Omental fat pad (tissue), 4 donors: ENCODE results near the gene MOK. TPM values are rescaled to one million over a fixed set of nuclear protein-coding genes. Genes with fewer than 3 reads are reported as not detected.
"Not testable (repeated sequence)": the region's sequence is repeated elsewhere in the genome, so short reads cannot be mapped to it uniquely, and the experiment has no call there.

Source experiments
- ATAC-seq: fragments of 150-250 bp; one replicate; pipeline ENCODE4 v1.9.1; 2016; ENCODE audit warnings: mild to moderate bottlenecking, moderate library complexity; ENCODE audit not compliant: low FRiP score
- DNase-seq: peaks from one replicate; pipeline ENCODE4 v3.0.0-alpha.2; 2019; ENCODE audit warnings: low spot score
- total RNA-seq, 4 donors: library from RNA; depleted of rRNA; stranded (reverse); fragments of >200 nt; gene quantifications; one replicate each; pipeline ENCODE4 v1.1.0, GENCODE V29; 2016
- TF ChIP-seq, protein P1 (sequence below), 3 donors: fragments of 450-650 bp; IDR thresholded peaks; one replicate each; pipeline ENCODE4 v1.5.1; 2016 to 2017; ENCODE audit warnings: antibody characterized with exemption in 3 of 3, mild to moderate bottlenecking in 3 of 3, moderate library complexity in 2 of 3

The MOK gene
- total RNA-seq, 4 donors from 2014 or later = 11.6 to 21.9 (median 12.6) TPM

DNA sequence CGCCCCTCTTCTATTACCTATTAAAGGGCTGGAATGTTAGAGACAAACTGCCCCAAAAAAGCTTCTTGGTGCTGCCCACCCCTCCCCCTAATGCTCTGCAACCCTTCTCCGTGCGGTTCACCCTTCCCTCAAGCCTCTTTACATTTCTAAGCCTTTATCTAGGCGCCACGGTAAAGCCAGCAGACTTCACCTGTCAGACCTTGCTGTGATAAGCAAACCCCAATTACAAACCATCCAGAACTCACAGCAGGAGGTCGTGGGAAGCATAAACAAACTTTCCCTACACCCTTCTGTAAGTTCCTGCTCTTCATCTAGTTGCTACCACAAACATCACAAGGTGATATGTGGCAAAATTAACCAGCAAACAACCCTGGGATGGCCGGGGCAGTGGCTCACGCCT is 56.8 kb downstream of the MOK start:
- DNase-seq (no peak), ATAC-seq (no peak)
- TF ChIP-seq, protein P1, sequence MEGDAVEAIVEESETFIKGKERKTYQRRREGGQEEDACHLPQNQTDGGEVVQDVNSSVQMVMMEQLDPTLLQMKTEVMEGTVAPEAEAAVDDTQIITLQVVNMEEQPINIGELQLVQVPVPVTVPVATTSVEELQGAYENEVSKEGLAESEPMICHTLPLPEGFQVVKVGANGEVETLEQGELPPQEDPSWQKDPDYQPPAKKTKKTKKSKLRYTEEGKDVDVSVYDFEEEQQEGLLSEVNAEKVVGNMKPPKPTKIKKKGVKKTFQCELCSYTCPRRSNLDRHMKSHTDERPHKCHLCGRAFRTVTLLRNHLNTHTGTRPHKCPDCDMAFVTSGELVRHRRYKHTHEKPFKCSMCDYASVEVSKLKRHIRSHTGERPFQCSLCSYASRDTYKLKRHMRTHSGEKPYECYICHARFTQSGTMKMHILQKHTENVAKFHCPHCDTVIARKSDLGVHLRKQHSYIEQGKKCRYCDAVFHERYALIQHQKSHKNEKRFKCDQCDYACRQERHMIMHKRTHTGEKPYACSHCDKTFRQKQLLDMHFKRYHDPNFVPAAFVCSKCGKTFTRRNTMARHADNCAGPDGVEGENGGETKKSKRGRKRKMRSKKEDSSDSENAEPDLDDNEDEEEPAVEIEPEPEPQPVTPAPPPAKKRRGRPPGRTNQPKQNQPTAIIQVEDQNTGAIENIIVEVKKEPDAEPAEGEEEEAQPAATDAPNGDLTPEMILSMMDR (IDR thresholded peaks at IDR 0.05) = no peak

DNA sequence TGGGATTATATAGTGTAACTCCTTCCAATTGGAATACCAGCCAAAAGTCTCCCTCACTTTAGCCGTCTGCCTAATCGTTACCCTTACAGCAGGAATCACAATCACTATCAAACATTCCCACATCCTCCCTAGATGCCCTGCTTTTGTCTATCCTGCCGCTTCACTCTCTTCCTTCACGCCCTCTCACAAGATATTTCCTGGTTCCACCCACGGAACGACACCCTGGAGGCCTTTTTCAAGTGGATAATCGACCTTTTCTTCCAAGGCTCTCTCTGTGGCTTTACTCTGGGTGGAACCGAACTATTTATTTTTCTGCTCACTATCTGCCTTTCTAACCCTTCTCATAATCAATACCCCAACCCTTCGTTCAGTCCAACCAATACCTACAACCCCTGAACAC is 58.9 kb downstream of the MOK start:
- no peak for DNase-seq
- TF ChIP-seq, protein P1 (IDR thresholded peaks at IDR 0.05) = no peak
- no peak for ATAC-seq

DNA sequence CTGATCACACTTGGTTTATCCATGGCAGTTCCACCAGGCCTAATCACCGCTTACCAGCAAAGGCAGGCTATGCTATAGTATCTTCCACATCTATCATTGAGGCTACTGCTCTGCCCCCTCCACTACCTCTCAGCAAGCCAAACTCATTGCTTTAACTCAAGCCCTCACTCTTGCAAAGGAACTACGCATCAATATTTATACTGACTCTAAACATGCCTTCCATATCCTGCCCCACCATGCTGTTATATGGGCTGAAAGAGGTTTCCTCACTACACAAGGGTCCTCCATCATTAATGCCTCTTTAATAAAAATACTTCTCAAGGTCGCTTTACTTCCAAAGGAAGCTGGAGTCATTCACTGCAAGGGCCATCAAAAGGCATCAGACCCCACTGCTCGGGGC is 61.2 kb downstream of the MOK start:
- not testable (repeated sequence) for ATAC-seq, DNase-seq

DNA sequence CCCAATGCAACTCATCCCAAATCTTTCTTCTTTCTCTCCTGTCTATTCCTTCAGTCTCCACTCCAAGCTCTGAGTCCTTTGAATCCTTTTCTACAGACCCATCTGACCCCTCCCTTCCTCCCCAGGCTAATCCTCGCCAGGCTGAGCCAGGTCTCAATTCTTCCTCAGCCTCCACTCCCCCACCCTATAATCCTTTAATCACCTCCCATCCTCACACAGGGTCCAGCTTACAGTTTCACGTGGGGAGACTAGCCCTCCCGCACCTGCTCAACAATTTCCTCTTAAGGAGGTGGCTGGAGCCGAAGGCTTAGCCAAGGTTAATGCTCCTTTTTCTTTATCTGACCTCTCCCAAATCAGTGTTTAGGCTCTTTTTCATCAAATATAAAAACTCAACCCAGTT is 63.8 kb downstream of the MOK start:
- ATAC-seq (no peak), DNase-seq (no peak)
- TF ChIP-seq, protein P1 (IDR thresholded peaks at IDR 0.05) = no peak

DNA sequence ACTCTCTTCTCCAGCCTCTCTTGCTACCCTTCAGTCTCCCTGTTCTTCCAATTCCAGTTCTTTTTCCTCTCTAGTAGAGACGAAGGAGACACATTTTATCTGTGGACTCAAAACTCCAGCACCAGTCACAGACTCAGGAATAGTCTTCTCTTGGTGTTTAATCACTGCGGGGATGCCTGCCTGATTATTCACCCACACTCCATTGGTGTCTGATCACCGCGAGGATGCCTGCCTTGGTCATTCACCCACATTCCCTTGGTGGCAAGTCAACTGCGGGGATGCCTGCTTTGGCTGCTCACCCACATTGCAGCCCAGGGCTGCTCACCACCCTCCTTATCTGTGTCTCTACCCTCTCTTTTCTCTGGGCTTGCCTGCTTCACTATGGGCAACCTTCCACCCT is 64.5 kb downstream of the MOK start:
- not testable (repeated sequence) for DNase-seq, ATAC-seq

DNA sequence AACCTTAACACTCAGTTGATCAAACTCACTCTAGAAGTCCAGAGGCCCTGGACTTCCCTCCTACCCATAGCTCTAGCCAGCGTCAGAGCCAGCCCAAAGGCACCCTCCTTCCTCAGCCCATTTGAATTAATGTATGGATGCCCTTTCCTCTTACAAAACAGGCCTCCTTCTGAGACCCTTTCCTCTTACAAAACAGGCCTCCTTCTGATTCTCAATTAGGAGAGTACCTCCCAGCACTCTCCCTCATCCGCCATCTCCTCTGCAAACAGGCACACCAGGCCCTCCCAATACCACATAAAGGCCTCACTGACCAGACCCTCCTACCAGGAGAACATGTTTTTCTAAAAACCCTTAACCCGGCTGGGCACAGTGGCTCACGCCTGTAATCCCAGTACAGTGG is 65.7 kb downstream of the MOK start:
- DNase-seq = no peak
- no peak for ATAC-seq
- TF ChIP-seq, protein P1 (IDR thresholded peaks at IDR 0.05) = no peak

DNA sequence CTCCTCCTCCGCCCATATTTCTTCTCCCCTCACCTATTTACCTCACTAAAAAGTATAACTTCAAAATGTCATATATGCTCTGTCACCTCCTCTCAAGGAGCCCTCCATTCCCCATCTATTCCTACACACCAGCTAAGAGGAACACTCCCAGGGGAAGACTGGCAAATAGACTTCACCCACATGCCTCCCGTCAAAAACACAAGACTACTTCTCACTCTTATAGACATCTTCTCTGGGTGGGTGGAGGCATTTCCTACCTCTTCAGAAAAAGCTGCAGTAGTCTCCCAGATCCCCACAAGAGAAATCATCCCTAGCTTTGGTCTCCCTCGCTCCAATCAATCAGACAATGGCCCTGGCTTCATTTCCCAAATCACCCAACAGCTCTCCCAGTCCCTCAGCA is 66.2 kb downstream of the MOK start:
- ATAC-seq (no peak), DNase-seq (no peak)
- TF ChIP-seq, protein P1 (IDR thresholded peaks at IDR 0.05) = no peak

DNA sequence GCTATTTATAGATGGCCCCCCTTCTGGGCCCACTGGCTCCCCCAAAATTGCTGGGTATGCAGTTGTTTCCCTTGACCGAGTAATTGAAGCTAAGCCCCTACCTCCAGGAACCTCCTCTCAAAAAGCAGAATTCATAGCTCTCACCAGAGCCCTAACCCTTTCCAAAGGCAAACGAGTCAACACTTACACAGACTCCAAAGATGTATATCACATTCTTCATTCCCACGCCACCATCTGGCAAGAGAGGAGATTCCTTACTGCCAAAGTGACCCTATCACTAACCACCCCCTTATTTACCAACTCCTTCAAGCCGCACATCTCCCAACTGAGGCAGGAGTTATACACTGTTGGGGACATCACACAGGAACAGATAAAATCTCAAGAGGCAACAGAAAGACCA is 66.8 kb downstream of the MOK start:
- TF ChIP-seq, protein P1 (IDR thresholded peaks at IDR 0.05) = no peak
- DNase-seq = no peak
- ATAC-seq = no peak
